MM.1S (cell line): ENCODE data around the gene TMPRSS13.

Experiments used
- CTCF ChIP-seq: fragments of 300-600 bp; sonication (generic); IDR thresholded peaks from 2 replicates; pipeline ENCODE4 v1.5.1; 2016; ENCODE audit warnings: antibody characterized with exemption, low read length, mixed read lengths
- EZH2 ChIP-seq: fragments of 300-600 bp; sonication (generic); optimal IDR thresholded peaks from 2 replicates; pipeline ENCODE3; 2017; ENCODE audit warnings: low read depth, mild to moderate bottlenecking, antibody characterized with exemption, low read length, mixed read lengths

GRCh38 chr11:117929142-117929915 lies at the start of gene TMPRSS13:
- TF ChIP-seq EZH2 (no peak), CTCF (no peak)
